ENCODE measurements around the gene EPB41L3. TPM values are rescaled to one million over a fixed set of nuclear protein-coding genes. Genes with fewer than 3 reads are reported as not detected.

EPB41L3 gene
- total RNA-seq, 4 donors from 2014 or later = 27.3 to 40.4 (median 34.6) TPM

DNA sequence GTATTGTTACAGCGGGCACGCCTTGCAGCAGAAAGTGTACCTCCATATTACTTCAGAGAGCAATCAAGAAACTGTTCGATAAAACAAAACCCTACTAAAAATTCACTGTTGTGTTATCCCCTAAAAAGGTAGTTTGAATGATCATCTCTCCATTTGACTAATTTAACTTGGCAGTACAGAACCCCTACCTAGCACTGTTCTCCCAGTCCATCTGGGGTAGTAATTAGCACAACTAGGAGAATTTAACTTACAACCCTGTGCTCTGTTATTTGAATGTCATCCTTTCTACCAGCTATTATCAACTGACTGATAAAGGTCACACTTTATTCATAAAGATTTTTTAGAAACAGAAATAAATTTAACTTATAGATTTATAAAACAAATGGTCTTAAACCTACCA lies 121.2 kb downstream of the EPB41L3 start:
- Histone ChIP-seq H3K27ac (no peak overlapping the region), H3K36me3 (no peaks in the 10 kb centered on the region), H3K4me3 (replicated peaks in 1 of 3) (no peak overlapping the region), H3K27me3 (no peaks in the 10 kb centered on the region), H3K9me3 (no peaks in the 10 kb centered on the region), H3K4me1 (no peaks in the 10 kb centered on the region)
- WGBS, 2 donors = 96 to 98% methylated on average over 3 of the region's 3 CpGs
- intact Hi-C loops (cut with DNase I) = no loop called here
- TF ChIP-seq, protein P1, sequence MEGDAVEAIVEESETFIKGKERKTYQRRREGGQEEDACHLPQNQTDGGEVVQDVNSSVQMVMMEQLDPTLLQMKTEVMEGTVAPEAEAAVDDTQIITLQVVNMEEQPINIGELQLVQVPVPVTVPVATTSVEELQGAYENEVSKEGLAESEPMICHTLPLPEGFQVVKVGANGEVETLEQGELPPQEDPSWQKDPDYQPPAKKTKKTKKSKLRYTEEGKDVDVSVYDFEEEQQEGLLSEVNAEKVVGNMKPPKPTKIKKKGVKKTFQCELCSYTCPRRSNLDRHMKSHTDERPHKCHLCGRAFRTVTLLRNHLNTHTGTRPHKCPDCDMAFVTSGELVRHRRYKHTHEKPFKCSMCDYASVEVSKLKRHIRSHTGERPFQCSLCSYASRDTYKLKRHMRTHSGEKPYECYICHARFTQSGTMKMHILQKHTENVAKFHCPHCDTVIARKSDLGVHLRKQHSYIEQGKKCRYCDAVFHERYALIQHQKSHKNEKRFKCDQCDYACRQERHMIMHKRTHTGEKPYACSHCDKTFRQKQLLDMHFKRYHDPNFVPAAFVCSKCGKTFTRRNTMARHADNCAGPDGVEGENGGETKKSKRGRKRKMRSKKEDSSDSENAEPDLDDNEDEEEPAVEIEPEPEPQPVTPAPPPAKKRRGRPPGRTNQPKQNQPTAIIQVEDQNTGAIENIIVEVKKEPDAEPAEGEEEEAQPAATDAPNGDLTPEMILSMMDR (IDR thresholded peaks at IDR 0.05) = no peak
- TF ChIP-seq POLR2A (IDR thresholded peaks at IDR 0.05) = no peak
- no peak for DNase-seq

GRCh38 chr18:5421981-5422380 lies 121.8 kb downstream of the EPB41L3 start:
- no peaks in the 10 kb centered on the region for H3K4me1 ChIP-seq
- H3K36me3 ChIP-seq = no peaks in the 10 kb centered on the region
- no peaks in the 10 kb centered on the region for H3K27me3 ChIP-seq
- no peak for DNase-seq
- no peaks in the 10 kb centered on the region for H3K9me3 ChIP-seq
- WGBS, 2 donors = 86 to 91% methylated on average over 5 of the region's 5 CpGs
- intact Hi-C loops (cut with DNase I) = no loop called here
- no peak for TF ChIP-seq POLR2A (IDR thresholded peaks at IDR 0.05)
- TF ChIP-seq, protein P1 (IDR thresholded peaks at IDR 0.05) = no peak
- no peak overlapping the region for H3K4me3 ChIP-seq (replicated peaks in 1 of 3)
- no peak overlapping the region for H3K27ac ChIP-seq

- intact Hi-C loops (cut with DNase I) = no loop called here
- DNase-seq = no peak
Measured at GRCh38 chr18:5420906-5421305, 122.9 kb downstream of the EPB41L3 start.

GRCh38 chr18:5419601-5420000 lies 124.2 kb downstream of the EPB41L3 start:
- no peaks in the 10 kb centered on the region for H3K36me3 ChIP-seq
- H3K4me3 ChIP-seq (replicated peaks in 1 of 3) = no peak overlapping the region
- H3K27me3 ChIP-seq = no peaks in the 10 kb centered on the region
- intact Hi-C loops (cut with DNase I) = no loop called here
- H3K4me1 ChIP-seq = no peaks in the 10 kb centered on the region
- no peak for DNase-seq
- no peaks in the 10 kb centered on the region for H3K9me3 ChIP-seq
- TF ChIP-seq, protein P1 (IDR thresholded peaks at IDR 0.05) = no peak
- no peak for TF ChIP-seq POLR2A (IDR thresholded peaks at IDR 0.05)
- 86 to 89% methylated on average over 9 of the region's 9 CpGs for whole genome bisulfite sequencing, 2 donors
- H3K27ac ChIP-seq = no peak overlapping the region

More at GRCh38 chr18:5420906-5421305, 122.9 kb downstream of the EPB41L3 start:
- WGBS, 2 donors = 90 to 92% methylated on average over 3 of the region's 3 CpGs
- no peak for TF ChIP-seq POLR2A (IDR thresholded peaks at IDR 0.05)
- TF ChIP-seq, protein P1 (IDR thresholded peaks at IDR 0.05) = no peak
- no peak overlapping the region for H3K4me3 ChIP-seq (replicated peaks in 1 of 3)
- no peaks in the 10 kb centered on the region for H3K4me1 ChIP-seq
- no peaks in the 10 kb centered on the region for H3K27me3 ChIP-seq
- no peak overlapping the region for H3K27ac ChIP-seq
- H3K9me3 ChIP-seq = no peaks in the 10 kb centered on the region
- no peaks in the 10 kb centered on the region for H3K36me3 ChIP-seq

GRCh38 chr18:5419030-5419429 lies 124.8 kb downstream of the EPB41L3 start:
- intact Hi-C loops (cut with DNase I) = no loop called here
- Histone ChIP-seq H3K4me1 (no peaks in the 10 kb centered on the region), H3K36me3 (no peaks in the 10 kb centered on the region), H3K27me3 (no peaks in the 10 kb centered on the region), H3K27ac (no peak overlapping the region), H3K4me3 (replicated peaks in 1 of 3) (no peak overlapping the region), H3K9me3 (no peaks in the 10 kb centered on the region)
- TF ChIP-seq, protein P1 (IDR thresholded peaks at IDR 0.05) = no peak
- no peak for TF ChIP-seq POLR2A (IDR thresholded peaks at IDR 0.05)
- no peak for DNase-seq
- 92 to 94% methylated on average over 2 of the region's 2 CpGs for WGBS, 2 donors

Data from thyroid gland (tissue), 4 donors.